CD14-positive monocyte (primary cell): ENCODE data around the gene RNF130. TPM values are rescaled to one million over a fixed set of nuclear protein-coding genes. Genes with fewer than 3 reads are reported as not detected.

Experiments used
- DNase-seq, 3 donors: peaks; one replicate each; pipeline ENCODE4 v3.0.0-alpha.2; 2011 to 2022
- H2AFZ ChIP-seq: 2 replicates; pipeline ENCODE4 v1.6.0; 2012; ENCODE audit warnings: mild to moderate bottlenecking, low read depth, low read length, inconsistent platforms; ENCODE audit not compliant: insufficient read depth, poor library complexity, severe bottlenecking
- H3K27ac ChIP-seq, 2 donors: 1 replicate in 1 of 2; 2 replicates in 1 of 2; pipeline ENCODE4 v1.5.1; 2012 to 2013; ENCODE audit warnings: low read length in 2 of 2, control low read depth in 1 of 2, inconsistent platforms in 1 of 2, low read depth in 1 of 2, mild to moderate bottlenecking in 1 of 2
- H3K27me3 ChIP-seq, 2 donors: one replicate each; pipeline versions ENCODE4 v1.6.0 to v1.6.1; 2011 to 2013; ENCODE audit warnings: low read length in 2 of 2; ENCODE audit not compliant: control insufficient read depth in 2 of 2, insufficient read depth in 2 of 2
- H3K36me3 ChIP-seq, 2 donors: replicated peaks in 1 of 2; 1 replicate in 1 of 2; 2 replicates in 1 of 2; pipeline versions ENCODE4 v1.5.1 to v1.6.1; 2012 to 2013; ENCODE audit warnings: low read length in 2 of 2, control low read depth in 1 of 2, inconsistent platforms in 1 of 2, mild to moderate bottlenecking in 1 of 2; ENCODE audit not compliant: insufficient read depth in 2 of 2, control insufficient read depth in 1 of 2
- H3K4me1 ChIP-seq, 2 donors: 1 replicate in 1 of 2; 2 replicates in 1 of 2; pipeline versions ENCODE4 v1.5.1 to v1.6.1; 2012 to 2013; ENCODE audit warnings: low read length in 2 of 2, control low read depth in 1 of 2, inconsistent platforms in 1 of 2, mild to moderate bottlenecking in 1 of 2, moderate library complexity in 1 of 2; ENCODE audit not compliant: insufficient read depth in 2 of 2, control insufficient read depth in 1 of 2
- H3K4me2 ChIP-seq: replicated peaks from 2 replicates; pipeline ENCODE3; 2012; ENCODE audit warnings: low read length, moderate library complexity, mild to moderate bottlenecking; ENCODE audit not compliant: poor library complexity, severe bottlenecking; ENCODE audit errors: extremely low read depth
- H3K4me3 ChIP-seq, 3 experiments: fragments of 200-600 bp in 1 of 3; sonication (generic) in 1 of 3; replicated peaks in 1 of 3; 1 replicate in 2 of 3; 2 replicates in 1 of 3; pipeline ENCODE4 v1.5.1; 2011 to 2013; ENCODE audit warnings: low read length in 3 of 3, mild to moderate bottlenecking in 3 of 3, control low read depth in 2 of 3, low read depth in 2 of 3, inconsistent platforms in 1 of 3, moderate library complexity in 1 of 3
- H3K79me2 ChIP-seq: 2 replicates; pipeline ENCODE4 v1.6.0; 2012; ENCODE audit warnings: mild to moderate bottlenecking, control low read depth, inconsistent platforms, low read length, moderate library complexity; ENCODE audit not compliant: insufficient read depth
- H3K9ac ChIP-seq: 2 replicates; pipeline ENCODE4 v1.6.0; 2017; ENCODE audit warnings: low read length, mild to moderate bottlenecking; ENCODE audit not compliant: insufficient read depth, poor library complexity, severe bottlenecking
- H3K9me3 ChIP-seq, 2 donors: replicated peaks in 1 of 2; 1 replicate in 1 of 2; 2 replicates in 1 of 2; pipeline versions ENCODE4 v1.5.1 to v1.6.1; 2012 to 2013; ENCODE audit warnings: low read length in 2 of 2, control low read depth in 1 of 2; ENCODE audit not compliant: control insufficient read depth in 1 of 2, insufficient read depth in 1 of 2
- H4K20me1 ChIP-seq: 2 replicates; pipeline ENCODE4 v1.6.0; 2012; ENCODE audit warnings: mild to moderate bottlenecking, low read length, control low read depth, moderate library complexity; ENCODE audit not compliant: insufficient read depth
- H3K27ac Mint-ChIP-seq, 7 donors: one replicate each; pipeline ENCODE4 v1.8.0; 2020; ENCODE audit warnings: mild to moderate bottlenecking in 7 of 7, mixed read lengths in 7 of 7, moderate library complexity in 6 of 7, inconsistent platforms in 2 of 7
- H3K27me3 Mint-ChIP-seq, 3 donors: one replicate each; pipeline ENCODE4 v1.8.0; 2021 to 2022; ENCODE audit warnings: low read depth in 3 of 3, mild to moderate bottlenecking in 3 of 3, mixed read lengths in 3 of 3, moderate library complexity in 3 of 3, inconsistent platforms in 1 of 3
- H3K36me3 Mint-ChIP-seq, 2 donors: one replicate each; pipeline ENCODE4 v1.8.0; 2020; ENCODE audit warnings: mixed read lengths in 2 of 2, inconsistent platforms in 1 of 2, mild to moderate bottlenecking in 1 of 2
- H3K4me1 Mint-ChIP-seq: one replicate; pipeline ENCODE4 v1.8.0; 2020; ENCODE audit warnings: mild to moderate bottlenecking, mixed read lengths
- H3K4me3 Mint-ChIP-seq, 2 donors: one replicate each; pipeline ENCODE4 v1.8.0; 2020; ENCODE audit warnings: mild to moderate bottlenecking in 2 of 2, mixed read lengths in 2 of 2, moderate library complexity in 1 of 2
- H3K9me3 Mint-ChIP-seq, 7 donors: one replicate each; pipeline ENCODE4 v1.8.0; 2020 to 2022; ENCODE audit warnings: mixed read lengths in 7 of 7, mild to moderate bottlenecking in 6 of 7, moderate library complexity in 6 of 7, inconsistent platforms in 2 of 7
- WGBS: methylation state at CpG from one replicate; pipeline ENCODE4 v1.1.5; 2013; ENCODE audit warnings: missing lambda C conversion rate; ENCODE audit not compliant: insufficient coverage; 5-methylcytosine and 5-hydroxymethylcytosine counted together
- intact Hi-C, 2 donors: fragments of 100-400 bp; cut with micrococcal nuclease; formaldehyde crosslinking; loops; one replicate each; pipeline versions ENCODE4 v1.15.0 to v1.15.1; 2023
- polyA plus RNA-seq, 3 donors: library from polyadenylated mRNA; depleted of rRNA in 1 of 3; unstranded in 2 of 3; stranded (reverse) in 1 of 3; fragments of 300-500 nt in 2 of 3; fragments of >200 nt in 1 of 3; fragmentation: Illumina TruSeq in 2 of 3; gene quantifications; 1 replicate in 2 of 3; 2 replicates in 1 of 3; pipeline ENCODE4 v1.2.3, GENCODE V29; 2012 to 2021
- TF ChIP-seq, protein P1 (sequence below): fragments of 200-600 bp; IDR thresholded peaks from one replicate; pipeline ENCODE4 v1.8.0; 2022; ENCODE audit warnings: antibody characterized with exemption, mild to moderate bottlenecking

RNF130 gene
- polyA plus RNA-seq, 3 donors, result 294 to 439 (median 376) TPM

DNA sequence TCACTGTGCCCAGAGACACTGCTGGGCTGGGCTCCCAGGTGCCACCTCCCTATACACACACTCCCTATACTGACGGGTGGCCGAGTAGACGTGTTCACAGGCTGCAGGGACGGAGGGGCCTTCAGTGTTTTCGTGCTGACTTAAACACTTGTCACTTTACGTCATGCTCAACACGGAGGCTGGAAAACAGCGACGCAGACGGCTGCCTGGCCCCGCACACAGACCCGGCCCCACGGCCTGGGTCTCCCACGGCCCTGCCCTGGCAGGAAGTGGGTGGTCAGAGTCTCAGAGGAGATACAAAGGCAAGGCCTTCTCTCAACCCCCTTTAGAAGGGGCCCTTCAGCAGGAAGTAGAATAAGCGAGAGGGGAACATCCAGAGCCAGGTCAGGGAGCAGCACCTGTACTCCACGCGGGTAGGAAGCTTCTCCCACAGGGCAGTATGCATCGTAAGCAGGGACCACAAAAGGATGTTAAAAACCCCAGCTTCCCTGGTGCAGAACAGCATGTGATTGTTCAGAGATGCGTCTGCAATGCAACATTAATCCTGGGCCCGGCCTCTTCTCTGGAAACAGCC is 152.0 kb downstream of the RNF130 start:
- Mint-ChIP-seq H3K4me1 (peaks cover 20% of the 10 kb centered on the region), H3K27me3 (peaks cover 0 to 3% (median 0%) of the 10 kb centered on the region in 3 donors), H3K27ac (no peak overlapping the region), H3K4me3 (no peak overlapping the region), H3K36me3 (peaks cover 3 to 4% of the 10 kb centered on the region in 2 donors), H3K9me3 (peaks cover 0 to 7% (median 5%) of the 10 kb centered on the region in 7 donors)
- no peaks in the 10 kb centered on the region for H3K79me2 ChIP-seq
- H2AFZ ChIP-seq, result no peak overlapping the region
- no peak overlapping the region for H3K27ac ChIP-seq
- H3K4me1 ChIP-seq, result peaks cover 19 to 25% of the 10 kb centered on the region in 2 donors
- H3K4me2 ChIP-seq, result no peak overlapping the region
- H3K9ac ChIP-seq, result no peak overlapping the region
- WGBS, result 69% methylated on average over 16 of the region's 20 CpGs
- H3K9me3 ChIP-seq, result no peaks in the 10 kb centered on the region
- H4K20me1 ChIP-seq, result no peaks in the 10 kb centered on the region
- no peaks in the 10 kb centered on the region for H3K36me3 ChIP-seq
- TF ChIP-seq, protein P1, sequence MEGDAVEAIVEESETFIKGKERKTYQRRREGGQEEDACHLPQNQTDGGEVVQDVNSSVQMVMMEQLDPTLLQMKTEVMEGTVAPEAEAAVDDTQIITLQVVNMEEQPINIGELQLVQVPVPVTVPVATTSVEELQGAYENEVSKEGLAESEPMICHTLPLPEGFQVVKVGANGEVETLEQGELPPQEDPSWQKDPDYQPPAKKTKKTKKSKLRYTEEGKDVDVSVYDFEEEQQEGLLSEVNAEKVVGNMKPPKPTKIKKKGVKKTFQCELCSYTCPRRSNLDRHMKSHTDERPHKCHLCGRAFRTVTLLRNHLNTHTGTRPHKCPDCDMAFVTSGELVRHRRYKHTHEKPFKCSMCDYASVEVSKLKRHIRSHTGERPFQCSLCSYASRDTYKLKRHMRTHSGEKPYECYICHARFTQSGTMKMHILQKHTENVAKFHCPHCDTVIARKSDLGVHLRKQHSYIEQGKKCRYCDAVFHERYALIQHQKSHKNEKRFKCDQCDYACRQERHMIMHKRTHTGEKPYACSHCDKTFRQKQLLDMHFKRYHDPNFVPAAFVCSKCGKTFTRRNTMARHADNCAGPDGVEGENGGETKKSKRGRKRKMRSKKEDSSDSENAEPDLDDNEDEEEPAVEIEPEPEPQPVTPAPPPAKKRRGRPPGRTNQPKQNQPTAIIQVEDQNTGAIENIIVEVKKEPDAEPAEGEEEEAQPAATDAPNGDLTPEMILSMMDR, result no peak
- no peak for DNase-seq
- no peak overlapping the region for H3K4me3 ChIP-seq
- intact Hi-C loops, result no loop called here
- no peaks in the 10 kb centered on the region for H3K27me3 ChIP-seq

DNA sequence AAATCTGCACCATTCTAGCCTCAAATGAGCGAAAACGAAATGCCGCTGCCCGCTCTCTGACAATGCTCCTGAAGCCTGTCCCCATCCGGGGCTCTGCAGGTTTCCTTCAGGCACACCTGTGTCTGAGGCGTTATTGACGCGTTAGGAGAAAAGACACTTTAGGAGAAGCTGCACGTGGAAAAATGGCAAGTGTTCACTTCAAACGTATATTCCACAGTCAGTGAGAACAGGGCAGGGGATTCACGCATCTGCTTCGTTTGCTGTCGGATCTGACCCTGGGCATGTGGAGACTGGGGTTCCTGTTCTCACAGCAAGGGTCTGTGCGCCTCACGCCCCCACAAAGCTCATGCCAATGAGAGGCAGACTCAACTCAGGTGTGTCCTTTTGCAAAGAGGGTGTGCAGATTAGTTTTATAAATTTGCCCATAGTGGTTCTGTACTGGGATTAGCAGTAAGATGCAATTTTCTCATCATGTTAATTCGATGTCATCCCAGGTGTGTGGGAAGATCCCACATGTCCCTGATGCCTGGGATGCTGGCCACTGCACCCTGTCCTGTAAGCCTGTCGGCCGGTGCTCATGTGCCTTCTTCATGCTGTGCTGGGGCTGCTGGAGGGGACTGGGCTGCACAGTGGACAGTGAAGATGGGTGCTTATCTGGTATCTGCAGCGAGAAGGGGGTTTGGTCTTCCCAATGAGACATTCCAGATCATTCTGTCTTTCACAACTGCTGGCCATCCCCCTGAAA is 152.6 kb downstream of the RNF130 start:
- Histone ChIP-seq H3K4me3 (no peak overlapping the region), H3K36me3 (no peaks in the 10 kb centered on the region), H3K4me2 (no peak overlapping the region), H3K27me3 (no peaks in the 10 kb centered on the region), H4K20me1 (no peaks in the 10 kb centered on the region), H3K27ac (no peak overlapping the region), H3K9me3 (no peaks in the 10 kb centered on the region), H3K4me1 (peaks cover 25 to 32% of the 10 kb centered on the region in 2 donors), H3K79me2 (no peaks in the 10 kb centered on the region), H3K9ac (no peak overlapping the region), H2AFZ (no peak overlapping the region)
- H3K27me3 Mint-ChIP-seq, result peaks cover 0 to 3% (median 0%) of the 10 kb centered on the region in 3 donors
- H3K4me1 Mint-ChIP-seq, result peaks cover 27% of the 10 kb centered on the region
- intact Hi-C loops, result no loop called here
- H3K27ac Mint-ChIP-seq, result no peak overlapping the region
- peaks cover 0 to 7% (median 5%) of the 10 kb centered on the region in 7 donors for H3K9me3 Mint-ChIP-seq
- WGBS, result 95% methylated on average over 16 of the region's 19 CpGs
- H3K36me3 Mint-ChIP-seq, result peaks cover 3 to 4% of the 10 kb centered on the region in 2 donors
- TF ChIP-seq, protein P1, result no peak
- no peak overlapping the region for H3K4me3 Mint-ChIP-seq
- DNase-seq, result no peak
